Upper lobe of left lung (tissue), 4 donors: ENCODE measurements around the gene RNFT2.

ENCODE experiments used
- EP300 ChIP-seq, 4 donors: sonication (generic); formaldehyde crosslinking; IDR thresholded peaks; one replicate each; pipeline ENCODE4 v1.5.1; 2017; ENCODE audit warnings: antibody characterized with exemption in 4 of 4, control low read depth in 2 of 4
- POLR2A ChIP-seq, 4 donors: fragments of 450-650 bp; IDR thresholded peaks; one replicate each; pipeline ENCODE4 v1.5.1; 2016 to 2017; ENCODE audit warnings: antibody characterized with exemption in 4 of 4, mild to moderate bottlenecking in 2 of 4
- POLR2AphosphoS5 ChIP-seq, 2 donors: sonication (generic); formaldehyde crosslinking; IDR thresholded peaks; one replicate each; pipeline ENCODE4 v1.5.1; 2017; ENCODE audit warnings: antibody characterized with exemption in 2 of 2
- TF ChIP-seq, protein P1 (sequence below), 6 experiments: fragments of 450-650 bp in 4 of 6; fragments of 200-600 bp in 2 of 6; sonication (generic) in 2 of 6; IDR thresholded peaks; one replicate each; pipeline ENCODE4 v1.5.1; 2016 to 2019; ENCODE audit warnings: antibody characterized with exemption in 6 of 6

DNA sequence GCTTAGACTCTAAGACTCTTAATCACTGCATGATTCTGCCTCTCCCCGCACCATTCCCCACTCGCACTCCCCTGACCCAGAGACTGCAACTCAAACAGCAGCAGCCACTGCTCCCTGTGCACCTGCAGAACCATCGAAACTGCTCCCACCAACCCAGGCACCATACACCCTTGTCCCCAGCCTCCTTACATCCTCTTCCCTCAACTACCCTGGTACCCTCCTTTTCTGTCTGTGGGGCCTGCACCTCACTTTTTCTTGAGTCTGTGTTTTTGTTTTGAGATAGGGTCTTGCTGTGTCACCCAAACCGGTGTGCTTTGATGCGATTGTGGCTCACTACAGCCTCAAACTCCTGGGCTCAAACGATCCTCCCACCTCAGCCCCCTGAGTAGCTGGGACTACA lies 69.4 kb downstream of the RNFT2 start:
- TF ChIP-seq, protein P1, sequence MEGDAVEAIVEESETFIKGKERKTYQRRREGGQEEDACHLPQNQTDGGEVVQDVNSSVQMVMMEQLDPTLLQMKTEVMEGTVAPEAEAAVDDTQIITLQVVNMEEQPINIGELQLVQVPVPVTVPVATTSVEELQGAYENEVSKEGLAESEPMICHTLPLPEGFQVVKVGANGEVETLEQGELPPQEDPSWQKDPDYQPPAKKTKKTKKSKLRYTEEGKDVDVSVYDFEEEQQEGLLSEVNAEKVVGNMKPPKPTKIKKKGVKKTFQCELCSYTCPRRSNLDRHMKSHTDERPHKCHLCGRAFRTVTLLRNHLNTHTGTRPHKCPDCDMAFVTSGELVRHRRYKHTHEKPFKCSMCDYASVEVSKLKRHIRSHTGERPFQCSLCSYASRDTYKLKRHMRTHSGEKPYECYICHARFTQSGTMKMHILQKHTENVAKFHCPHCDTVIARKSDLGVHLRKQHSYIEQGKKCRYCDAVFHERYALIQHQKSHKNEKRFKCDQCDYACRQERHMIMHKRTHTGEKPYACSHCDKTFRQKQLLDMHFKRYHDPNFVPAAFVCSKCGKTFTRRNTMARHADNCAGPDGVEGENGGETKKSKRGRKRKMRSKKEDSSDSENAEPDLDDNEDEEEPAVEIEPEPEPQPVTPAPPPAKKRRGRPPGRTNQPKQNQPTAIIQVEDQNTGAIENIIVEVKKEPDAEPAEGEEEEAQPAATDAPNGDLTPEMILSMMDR (IDR thresholded peaks at IDR 0.05) = no peak
- TF ChIP-seq POLR2A (IDR thresholded peaks at IDR 0.05) (no peak), POLR2AphosphoS5 (IDR thresholded peaks at IDR 0.05) (no peak), EP300 (IDR thresholded peaks at IDR 0.05) (no peak)
